Measurements from ENCODE around the gene USP54. TPM values are rescaled to one million over a fixed set of nuclear protein-coding genes. Genes with fewer than 3 reads are reported as not detected.
"Not testable (repeated sequence)": the region's sequence is repeated elsewhere in the genome, so short reads cannot be mapped to it uniquely, and the experiment has no call there.

USP54 gene
- total RNA-seq, 2 donors from 2014 or later: 53.0 to 79.6 TPM

DNA sequence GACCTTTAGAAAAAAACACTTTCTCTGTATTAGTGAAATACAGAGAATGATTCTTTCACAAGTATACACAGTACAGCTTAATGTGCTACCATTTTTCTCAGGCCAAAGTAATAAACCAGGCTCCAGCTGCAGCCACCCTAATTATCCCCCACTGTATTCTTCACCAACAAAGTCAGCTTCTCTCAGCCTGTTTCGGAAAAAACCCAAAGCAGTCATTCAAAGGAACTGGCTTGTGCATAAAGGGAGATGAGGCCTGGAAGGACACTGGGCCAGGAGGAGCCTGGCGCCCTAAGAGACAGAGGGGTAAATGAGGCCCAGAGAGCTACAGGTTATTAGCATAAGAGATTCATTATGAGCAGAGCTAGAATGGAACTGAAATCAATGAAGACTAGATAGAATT lies 9.2 kb downstream of the USP54 start:
- peaks cover 24% of the 10 kb centered on the region for H3K4me1 ChIP-seq (replicated peaks)
- no peak overlapping the region for H3K27ac ChIP-seq
- intact Hi-C loops (cut with DNase I): no loop called here
- H3K27me3 ChIP-seq (replicated peaks; ENCODE audit: insufficient read depth): no peaks in the 10 kb centered on the region
- no peaks in the 10 kb centered on the region for H3K36me3 ChIP-seq
- no peak for DNase-seq (ENCODE audit: low spot score)
- no peak for TF ChIP-seq POLR2AphosphoS5 (IDR thresholded peaks at IDR 0.05)
- TF ChIP-seq, protein P1, sequence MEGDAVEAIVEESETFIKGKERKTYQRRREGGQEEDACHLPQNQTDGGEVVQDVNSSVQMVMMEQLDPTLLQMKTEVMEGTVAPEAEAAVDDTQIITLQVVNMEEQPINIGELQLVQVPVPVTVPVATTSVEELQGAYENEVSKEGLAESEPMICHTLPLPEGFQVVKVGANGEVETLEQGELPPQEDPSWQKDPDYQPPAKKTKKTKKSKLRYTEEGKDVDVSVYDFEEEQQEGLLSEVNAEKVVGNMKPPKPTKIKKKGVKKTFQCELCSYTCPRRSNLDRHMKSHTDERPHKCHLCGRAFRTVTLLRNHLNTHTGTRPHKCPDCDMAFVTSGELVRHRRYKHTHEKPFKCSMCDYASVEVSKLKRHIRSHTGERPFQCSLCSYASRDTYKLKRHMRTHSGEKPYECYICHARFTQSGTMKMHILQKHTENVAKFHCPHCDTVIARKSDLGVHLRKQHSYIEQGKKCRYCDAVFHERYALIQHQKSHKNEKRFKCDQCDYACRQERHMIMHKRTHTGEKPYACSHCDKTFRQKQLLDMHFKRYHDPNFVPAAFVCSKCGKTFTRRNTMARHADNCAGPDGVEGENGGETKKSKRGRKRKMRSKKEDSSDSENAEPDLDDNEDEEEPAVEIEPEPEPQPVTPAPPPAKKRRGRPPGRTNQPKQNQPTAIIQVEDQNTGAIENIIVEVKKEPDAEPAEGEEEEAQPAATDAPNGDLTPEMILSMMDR (IDR thresholded peaks at IDR 0.05): no peak
- no peak for TF ChIP-seq POLR2A (IDR thresholded peaks at IDR 0.05)
- no peaks in the 10 kb centered on the region for H3K9me3 ChIP-seq
- WGBS: 93% methylated on average over 2 of the region's 2 CpGs
- no peak overlapping the region for H3K4me3 ChIP-seq

DNA sequence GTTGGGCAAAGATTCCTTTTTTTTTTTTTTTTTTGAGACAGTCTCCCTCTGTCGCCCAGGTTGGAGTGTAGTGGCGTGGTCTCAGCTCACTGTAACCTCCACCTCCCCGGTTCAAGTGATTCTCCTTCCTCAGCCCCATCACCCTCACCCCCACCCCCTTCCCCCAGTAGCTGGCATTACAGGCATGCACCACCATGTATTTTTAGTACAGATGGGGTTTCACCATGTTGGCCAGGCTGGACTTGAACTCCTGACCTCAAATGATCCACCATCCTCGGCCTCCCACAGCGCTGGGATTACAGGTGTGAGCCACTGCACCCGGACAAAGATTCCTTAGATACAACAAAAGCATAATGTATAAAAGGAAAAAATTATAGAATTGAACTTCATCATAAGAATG lies 12.2 kb downstream of the USP54 start:
- H3K4me3 ChIP-seq; H3K27me3 ChIP-seq (replicated peaks; ENCODE audit: insufficient read depth); H3K27ac ChIP-seq; DNase-seq (ENCODE audit: low spot score); H3K9me3 ChIP-seq; intact Hi-C loops (cut with DNase I); H3K36me3 ChIP-seq: not testable (repeated sequence)
- H3K4me1 ChIP-seq (replicated peaks): peaks cover 20% of the 10 kb centered on the region
- 88% methylated on average over 6 of the region's 6 CpGs for WGBS

GRCh38 chr10:73577788-73578187 lies 13.4 kb downstream of the USP54 start:
- TF ChIP-seq POLR2AphosphoS5 (IDR thresholded peaks at IDR 0.05) (peak; percentile 96), POLR2A (IDR thresholded peaks at IDR 0.05) (no peak)
- TF ChIP-seq, protein P1 (IDR thresholded peaks at IDR 0.05): peak in 1 of 4 experiments; percentile 8
- Histone ChIP-seq H3K27me3 (replicated peaks; ENCODE audit: insufficient read depth) (no peaks in the 10 kb centered on the region), H3K4me3 (no peak overlapping the region), H3K4me1 (replicated peaks) (peaks cover 20% of the 10 kb centered on the region), H3K27ac (peak overlapping the region; percentile 79 to 83), H3K9me3 (no peaks in the 10 kb centered on the region), H3K36me3 (no peaks in the 10 kb centered on the region)
- intact Hi-C loops (cut with DNase I): no loop called here
- 15% methylated on average over 1 of the region's 1 CpG for WGBS
- peak; percentile 91 for DNase-seq (ENCODE audit: low spot score)

DNA sequence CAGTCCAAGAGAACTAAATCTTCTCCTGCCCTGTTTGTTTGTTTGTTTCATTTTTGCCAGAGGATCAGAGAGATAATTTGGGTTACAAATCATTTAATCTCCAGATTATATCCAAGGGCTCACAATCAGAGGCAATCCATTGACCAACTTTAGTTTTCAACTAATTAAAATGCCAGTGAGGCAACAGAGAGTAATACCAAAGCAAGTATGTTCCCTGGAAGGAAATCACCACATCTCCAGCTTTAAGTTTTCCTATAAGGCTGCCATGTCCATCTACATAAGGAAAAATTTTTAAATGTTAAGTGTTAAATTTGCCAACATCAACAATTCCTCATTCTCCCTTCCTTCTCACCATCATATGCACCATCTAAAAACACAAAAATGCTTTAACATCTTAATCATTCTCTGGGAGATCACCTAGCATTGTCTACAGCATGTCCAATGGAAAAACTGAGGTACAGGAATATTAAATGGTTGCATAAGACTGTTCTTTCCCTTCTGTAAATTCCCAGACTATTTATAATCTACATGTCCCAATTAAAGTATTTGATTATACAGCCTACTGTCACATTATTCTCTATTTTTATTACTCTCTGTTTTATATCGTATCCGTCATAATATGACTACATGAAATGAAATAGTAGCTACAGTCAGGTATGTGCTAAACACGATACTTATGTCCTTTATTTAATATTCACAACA lies 14.1 kb downstream of the USP54 start:
- peaks cover 20% of the 10 kb centered on the region for H3K4me1 ChIP-seq (replicated peaks)
- H3K36me3 ChIP-seq: no peaks in the 10 kb centered on the region
- no peak for TF ChIP-seq POLR2AphosphoS5 (IDR thresholded peaks at IDR 0.05)
- TF ChIP-seq, protein P1 (IDR thresholded peaks at IDR 0.05): no peak
- TF ChIP-seq POLR2A (IDR thresholded peaks at IDR 0.05): no peak
- H3K27ac ChIP-seq: peak overlapping the region; percentile 79 to 83
- intact Hi-C loops (cut with DNase I): no loop called here
- 21% methylated on average over 3 of the region's 3 CpGs for WGBS
- no peak overlapping the region for H3K4me3 ChIP-seq
- DNase-seq (ENCODE audit: low spot score): no peak
- H3K27me3 ChIP-seq (replicated peaks; ENCODE audit: insufficient read depth): no peaks in the 10 kb centered on the region
- no peaks in the 10 kb centered on the region for H3K9me3 ChIP-seq

DNA sequence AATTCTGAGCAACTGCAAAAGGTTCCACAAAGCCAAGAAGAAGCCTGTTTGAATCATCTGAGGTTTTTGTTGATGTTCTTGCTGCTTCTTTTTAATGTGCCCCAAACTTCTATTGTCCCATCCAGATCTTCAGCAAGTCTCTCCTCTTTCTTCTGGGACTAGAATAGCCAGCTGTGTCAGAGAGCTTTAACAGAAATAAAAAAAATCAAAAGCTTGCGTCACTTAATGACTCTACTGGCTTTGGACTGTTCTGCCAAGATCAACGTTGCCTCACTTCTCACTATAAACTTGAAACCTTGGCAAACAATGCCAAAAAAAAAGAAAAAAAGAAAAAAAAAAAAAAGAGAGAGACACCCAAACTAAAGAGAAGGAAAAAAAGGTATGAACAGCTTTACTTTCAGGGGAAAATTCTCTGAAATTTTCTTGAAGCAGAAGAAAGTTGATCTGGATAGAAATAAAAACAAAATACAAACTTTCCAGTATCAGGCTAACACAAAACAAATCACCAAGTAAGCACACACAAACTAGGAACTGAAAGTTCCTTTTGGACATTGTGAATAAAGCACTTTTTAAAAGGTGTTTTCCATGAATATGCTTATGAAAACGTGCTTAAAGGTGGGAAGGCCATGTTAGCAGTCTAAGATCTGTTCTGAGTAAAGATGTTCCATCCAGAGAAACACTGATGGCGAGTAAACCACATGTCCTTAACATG lies 14.8 kb downstream of the USP54 start:
- intact Hi-C loops (cut with DNase I): no loop called here
- Histone ChIP-seq H3K4me3 (peak overlapping the region; percentile 12 to 37), H3K9me3 (no peaks in the 10 kb centered on the region), H3K27me3 (replicated peaks; ENCODE audit: insufficient read depth) (no peaks in the 10 kb centered on the region), H3K4me1 (replicated peaks) (peaks cover 20% of the 10 kb centered on the region), H3K27ac (peak overlapping the region; percentile 79 to 83), H3K36me3 (no peaks in the 10 kb centered on the region)
- WGBS: 10% methylated on average over 4 of the region's 4 CpGs
- DNase-seq (ENCODE audit: low spot score): peak; percentile 76
- TF ChIP-seq, protein P1 (IDR thresholded peaks at IDR 0.05): no peak
- TF ChIP-seq POLR2AphosphoS5 (IDR thresholded peaks at IDR 0.05) (peak; percentile 91), POLR2A (IDR thresholded peaks at IDR 0.05) (peak; percentile 80)

DNA sequence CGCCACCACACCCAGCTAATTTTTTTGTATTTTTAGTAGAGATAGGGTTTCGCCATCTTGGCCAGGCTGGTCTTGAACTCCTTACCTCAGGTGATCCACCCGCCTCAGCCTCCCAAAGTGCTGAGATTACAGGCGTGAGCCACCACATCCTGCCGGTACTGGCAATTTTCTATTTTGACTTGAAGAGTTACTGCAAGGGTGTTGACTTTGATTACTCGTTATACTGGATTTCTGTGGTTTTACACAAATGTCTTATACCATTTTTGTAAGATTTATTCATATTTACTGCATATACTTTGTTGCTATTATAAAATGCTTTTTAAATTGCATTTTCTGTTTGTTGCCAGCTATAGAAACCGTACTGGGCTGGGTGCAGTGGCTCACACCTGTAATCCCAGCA lies 24.1 kb downstream of the USP54 start:
- H3K27ac ChIP-seq; intact Hi-C loops (cut with DNase I); H3K36me3 ChIP-seq; H3K9me3 ChIP-seq; H3K4me1 ChIP-seq (replicated peaks); H3K27me3 ChIP-seq (replicated peaks; ENCODE audit: insufficient read depth); DNase-seq (ENCODE audit: low spot score); H3K4me3 ChIP-seq: not testable (repeated sequence)
- WGBS: 92% methylated on average over 7 of the region's 7 CpGs

All from prostate gland (tissue), 2 donors.